H1 (cell line): ENCODE data around the gene KCNMA1. TPM values are rescaled to one million over a fixed set of nuclear protein-coding genes. Genes with fewer than 3 reads are reported as not detected.

Experiments used
- CTCF ChIA-PET: fragments of 300-600 bp; sonication (Branson Sonifier 250); formaldehyde crosslinking; loops from one replicate; lab custom pipeline; 2021; ENCODE audit not compliant: partially characterized antibody; lab: Charles Lee
- POLR2A ChIA-PET: fragments of 300-600 bp; sonication (Branson Sonifier 250); formaldehyde crosslinking; loops from one replicate; lab custom pipeline; 2021; ENCODE audit warnings: inconsistent platforms; ENCODE audit not compliant: partially characterized antibody; lab: Charles Lee
- DNase-seq, 2 experiments: peaks; one replicate each; pipeline versions ENCODE4 v3.0.0 to v3.0.0-alpha.2; 2010 to 2022; ENCODE audit warnings: low spot score in 2 of 2, low read depth in 1 of 2, mixed read lengths in 1 of 2
- FAIRE-seq: peaks from 2 replicates; lab custom pipeline; 2011; peaks lifted over from hg19 to GRCh38; lab: Jason Lieb, UNC
- H2AFZ ChIP-seq: 2 replicates; pipeline ENCODE4 v1.8.1; 2012; ENCODE audit warnings: low read length, inconsistent platforms
- H2AK5ac ChIP-seq: 2 replicates; pipeline ENCODE4 v1.6.1; 2013; ENCODE audit warnings: low read depth, low read length
- H2BK120ac ChIP-seq: replicated peaks from 2 replicates; pipeline ENCODE3; 2013; ENCODE audit warnings: low read depth, low read length, inconsistent platforms
- H2BK12ac ChIP-seq: 2 replicates; pipeline ENCODE4 v1.6.1; 2013; ENCODE audit warnings: low read depth, low read length
- H2BK15ac ChIP-seq: 2 replicates; pipeline ENCODE4 v1.6.1; 2013; ENCODE audit warnings: low read length
- H2BK20ac ChIP-seq: 2 replicates; pipeline ENCODE4 v1.6.1; 2013; ENCODE audit warnings: low read length
- H2BK5ac ChIP-seq: 2 replicates; pipeline ENCODE4 v1.6.1; 2013; ENCODE audit warnings: low read depth, low read length
- H3K14ac ChIP-seq: 2 replicates; pipeline ENCODE4 v1.6.1; 2013; ENCODE audit warnings: inconsistent platforms; ENCODE audit not compliant: insufficient read length
- H3K18ac ChIP-seq: 2 replicates; pipeline ENCODE4 v1.6.1; 2013; ENCODE audit warnings: low read length; ENCODE audit errors: extremely low read depth
- H3K23ac ChIP-seq: 2 replicates; pipeline ENCODE4 v1.6.1; 2013; ENCODE audit warnings: inconsistent platforms; ENCODE audit not compliant: insufficient read length
- H3K23me2 ChIP-seq: 2 replicates; pipeline ENCODE4 v1.6.1; 2013; ENCODE audit warnings: low read depth, low read length
- H3K27ac ChIP-seq: 2 replicates; pipeline ENCODE4 v1.6.1; 2011; ENCODE audit warnings: low read depth, low read length, inconsistent platforms
- H3K27me3 ChIP-seq, 4 experiments: replicated peaks in 1 of 4; 1 replicate in 1 of 4; 2 replicates in 3 of 4; pipeline versions ENCODE4 v1.6.1 to v1.8.1; 2011 to 2013; ENCODE audit warnings: low read length in 3 of 4, mild to moderate bottlenecking in 3 of 4, inconsistent platforms in 2 of 4, mixed read lengths in 2 of 4, moderate library complexity in 1 of 4; ENCODE audit not compliant: control insufficient read depth in 3 of 4, insufficient read depth in 3 of 4; ENCODE audit errors: extremely low read depth in 1 of 4
- H3K36me3 ChIP-seq, 4 experiments: 2 replicates each; pipeline versions ENCODE4 v1.6.1 to v1.8.1; 2011 to 2013; ENCODE audit warnings: mild to moderate bottlenecking in 4 of 4, low read length in 3 of 4, moderate library complexity in 2 of 4, control low read depth in 1 of 4, inconsistent platforms in 1 of 4; ENCODE audit not compliant: insufficient read depth in 4 of 4, control insufficient read depth in 2 of 4
- H3K4ac ChIP-seq: replicated peaks from 2 replicates; pipeline ENCODE3; 2013; ENCODE audit warnings: low read length, low read depth, mixed read lengths, inconsistent platforms; ENCODE audit not compliant: insufficient read length
- H3K4me1 ChIP-seq, 4 experiments: replicated peaks in 1 of 4; 1 replicate in 1 of 4; 2 replicates in 3 of 4; pipeline versions ENCODE4 v1.6.1 to v1.8.1; 2011 to 2013; ENCODE audit warnings: low read length in 3 of 4, inconsistent platforms in 2 of 4, mixed read lengths in 1 of 4; ENCODE audit not compliant: insufficient read depth in 4 of 4, control insufficient read depth in 3 of 4
- H3K4me2 ChIP-seq, 2 experiments: 2 replicates each; pipeline versions ENCODE4 v1.6.1 to v1.8.1; 2011 to 2013; ENCODE audit warnings: low read depth in 2 of 2, low read length in 2 of 2, control low read depth in 1 of 2, inconsistent platforms in 1 of 2, mild to moderate bottlenecking in 1 of 2; ENCODE audit not compliant: insufficient read depth in 1 of 2
- H3K4me3 ChIP-seq, 4 experiments: fragments of 200-600, 300-600 bp in 1 of 4; sonication (generic), shearing (Covaris generic), sonication (Bioruptor Twin) in 1 of 4; 2 replicates each; pipeline versions ENCODE4 v1.5.1 to v1.8.1; 2011 to 2016; ENCODE audit warnings: low read length in 4 of 4, low read depth in 3 of 4, control low read depth in 2 of 4, inconsistent platforms in 2 of 4, mild to moderate bottlenecking in 2 of 4, mixed read lengths in 1 of 4, moderate library complexity in 1 of 4; ENCODE audit not compliant: insufficient read depth in 2 of 4; ENCODE audit errors: extremely low read depth in 1 of 4
- H3K56ac ChIP-seq: replicated peaks from 2 replicates; pipeline ENCODE3; 2013; ENCODE audit warnings: low read depth, mild to moderate bottlenecking, mixed read lengths, low read length, inconsistent platforms; ENCODE audit not compliant: insufficient read length
- H3K79me1 ChIP-seq: 2 replicates; pipeline ENCODE4 v1.6.1; 2013; ENCODE audit warnings: low read depth, low read length, control low read depth
- H3K79me2 ChIP-seq, 2 experiments: 2 replicates each; pipeline versions ENCODE4 v1.6.1 to v1.8.1; 2012 to 2013; ENCODE audit warnings: low read length in 2 of 2, mild to moderate bottlenecking in 2 of 2, inconsistent platforms in 1 of 2; ENCODE audit not compliant: insufficient read depth in 2 of 2, control insufficient read depth in 1 of 2
- H3K9ac ChIP-seq, 4 experiments: replicated peaks in 1 of 4; 1 replicate in 1 of 4; 2 replicates in 3 of 4; pipeline versions ENCODE4 v1.6.1 to v1.8.1; 2011 to 2013; ENCODE audit warnings: low read depth in 3 of 4, low read length in 3 of 4, control low read depth in 2 of 4, mild to moderate bottlenecking in 2 of 4, moderate library complexity in 2 of 4, inconsistent platforms in 1 of 4; ENCODE audit errors: extremely low read depth in 1 of 4
- H3K9me3 ChIP-seq, 2 experiments: 2 replicates each; pipeline versions ENCODE4 v1.6.1 to v1.8.1; 2012 to 2013; ENCODE audit warnings: mild to moderate bottlenecking in 2 of 2, moderate library complexity in 2 of 2, control low read depth in 1 of 2, inconsistent platforms in 1 of 2, low read depth in 1 of 2, low read length in 1 of 2, mixed read lengths in 1 of 2; ENCODE audit not compliant: insufficient read depth in 2 of 2
- H4K20me1 ChIP-seq, 2 experiments: replicated peaks in 1 of 2; 2 replicates each; pipeline versions ENCODE3 to v1.8.1; 2011 to 2013; ENCODE audit warnings: inconsistent platforms in 2 of 2, low read length in 2 of 2, mild to moderate bottlenecking in 1 of 2; ENCODE audit not compliant: insufficient read depth in 2 of 2, control insufficient read depth in 1 of 2
- H4K5ac ChIP-seq: 2 replicates; pipeline ENCODE4 v1.6.1; 2013; ENCODE audit warnings: low read length, low read depth, mixed read lengths, inconsistent platforms; ENCODE audit not compliant: insufficient read length
- H4K8ac ChIP-seq: 2 replicates; pipeline ENCODE4 v1.8.0; 2013; ENCODE audit warnings: mild to moderate bottlenecking, moderate library complexity, low read length, inconsistent platforms; ENCODE audit not compliant: insufficient read depth; ENCODE audit errors: extremely low read depth
- H4K91ac ChIP-seq: replicated peaks from 2 replicates; pipeline ENCODE3; 2013; ENCODE audit warnings: low read length, mixed read lengths, inconsistent platforms; ENCODE audit not compliant: insufficient read length
- CBX5 ChIP-seq: fragments of 300-800, 300-1000 bp; sonication (generic); IDR thresholded peaks from 2 replicates; pipeline ENCODE4 v1.7.1; 2016; ENCODE audit warnings: antibody characterized with exemption, low read length, low read depth
- CREB1 ChIP-seq: IDR thresholded peaks from 2 replicates; pipeline ENCODE4 v1.6.1; 2012; ENCODE audit warnings: inconsistent platforms
- GABPA ChIP-seq: IDR thresholded peaks from 2 replicates; pipeline ENCODE4 v1.6.1; 2011; ENCODE audit warnings: mild to moderate bottlenecking, low read length, moderate library complexity, borderline replicate concordance; ENCODE audit not compliant: insufficient read depth
- MAFK ChIP-seq: IDR thresholded peaks from 2 replicates; pipeline ENCODE4 v1.6.1; 2012; ENCODE audit warnings: low read depth, mild to moderate bottlenecking, improper control_type of control experiment, low read length
- WGBS, 2 experiments: shearing (Covaris generic) in 1 of 2; methylation state at CpG; one replicate each; pipeline versions ENCODE4 v1.1.6 to v1.1.7; 2013 to 2015; ENCODE audit warnings: low lambda C conversion rate in 2 of 2, mixed read lengths in 2 of 2, inconsistent platforms in 1 of 2, low coverage in 1 of 2, missing lambda C conversion rate in 1 of 2; ENCODE audit not compliant: insufficient replicate concordance in 2 of 2, insufficient coverage in 1 of 2, insufficient read length in 1 of 2; ENCODE audit errors: extremely low coverage in 1 of 2, missing lambda C conversion rate in 1 of 2; 5-methylcytosine and 5-hydroxymethylcytosine counted together
- polyA plus RNA-seq, 7 experiments: library from polyadenylated mRNA; depleted of rRNA in 3 of 7; stranded (reverse) in 5 of 7; unstranded in 2 of 7; fragments of >200 nt in 5 of 7; fragments of 200-250 nt in 2 of 7; gene quantifications; 1 replicate in 5 of 7; 2 replicates in 1 of 7; 4 replicates in 1 of 7; pipeline versions ENCODE4 v1.2.1 to v1.2.3, GENCODE V29; 2011 to 2013; ENCODE audit warnings: missing spikeins in 2 of 7, mixed read lengths in 2 of 7
- total RNA-seq: library from RNA; stranded (reverse); fragmentation: NEBNext Ultra II Directional; extraction: Animal tissue kit (Norgen Biotek cat#: 25700); gene quantifications from 2 replicates; pipeline ENCODE4 v1.2.1, GENCODE V29; 2021
- TF ChIP-seq, protein P1 (sequence below): IDR thresholded peaks from 2 replicates; pipeline ENCODE4 v1.6.1; 2011; ENCODE audit warnings: low read depth, mild to moderate bottlenecking, low read length; ENCODE audit not compliant: insufficient read depth

KCNMA1 gene
- total and polyA plus RNA-seq, 2 of the 8 experiments (the other 6 are each of a cell fraction or from before 2014, with no cell fraction given), result 10.2 to 11.1 TPM

DNA sequence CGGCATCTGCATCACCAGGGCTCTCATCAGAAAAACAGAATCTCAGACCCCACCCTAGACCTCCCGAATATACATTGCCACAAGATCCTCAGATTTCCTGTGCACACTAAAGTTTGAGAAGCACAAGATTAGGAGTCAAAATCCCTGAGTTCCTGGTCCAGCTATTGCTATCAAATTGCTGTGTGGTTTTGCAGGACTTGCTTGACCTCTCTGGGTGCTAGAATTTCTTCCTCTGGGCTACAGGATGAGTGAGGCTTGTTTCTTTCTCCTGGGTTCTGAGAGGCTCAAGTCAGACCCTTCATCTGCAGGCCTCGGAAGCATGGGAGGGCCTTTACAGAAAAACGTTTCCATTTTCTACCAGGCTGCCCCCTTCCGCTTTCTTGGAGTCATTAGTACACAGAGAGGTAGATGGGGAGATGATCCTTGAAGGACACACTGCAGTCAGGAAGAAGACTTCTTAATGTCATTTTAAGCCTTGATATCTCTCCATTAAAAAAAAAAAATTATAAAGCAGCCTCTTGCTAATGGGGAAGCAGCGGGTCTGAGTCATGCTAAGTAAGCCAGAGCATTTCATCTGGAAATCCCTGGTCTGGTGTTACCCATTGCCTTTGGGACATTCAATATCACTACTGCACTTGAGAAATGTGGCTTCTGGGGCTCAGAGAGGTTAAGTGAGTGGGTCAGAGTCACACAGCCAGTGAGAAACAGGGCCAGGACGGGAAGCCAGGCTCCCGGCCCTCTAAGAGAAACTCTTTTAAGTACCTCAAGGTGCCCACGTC lies 173.5 kb downstream of the KCNMA1 start:
- H3K36me3 ChIP-seq, result no peaks in the 10 kb centered on the region
- H3K79me2 ChIP-seq, result no peaks in the 10 kb centered on the region
- no peaks in the 10 kb centered on the region for H3K9me3 ChIP-seq
- H3K4me2 ChIP-seq, result no peak overlapping the region
- H2BK15ac ChIP-seq, result no peak overlapping the region
- H2BK120ac ChIP-seq, result no peak overlapping the region
- H2AFZ ChIP-seq, result no peak overlapping the region
- H3K27ac ChIP-seq, result no peak overlapping the region
- POLR2A ChIA-PET, result no interaction called here
- H3K18ac ChIP-seq, result no peak overlapping the region
- H2BK5ac ChIP-seq, result no peak overlapping the region
- H4K5ac ChIP-seq, result no peak overlapping the region
- peaks cover 4% of the 10 kb centered on the region; the same call in 1 of the 2 replicates for H3K79me1 ChIP-seq
- H3K4me3 ChIP-seq, result no peak overlapping the region
- H4K8ac ChIP-seq, result no peak overlapping the region
- peaks cover 3% of the 10 kb centered on the region; the same call in 1 of the 2 replicates for H3K23me2 ChIP-seq
- WGBS, 2 experiments, result 82% methylated on average over 9 of the region's 9 CpGs; no CpG with 5 or more reads in 1 of the 2 experiments
- H3K4ac ChIP-seq, result no peak overlapping the region
- H3K14ac ChIP-seq, result no peak overlapping the region
- no peak for TF ChIP-seq CBX5
- TF ChIP-seq, protein P1, sequence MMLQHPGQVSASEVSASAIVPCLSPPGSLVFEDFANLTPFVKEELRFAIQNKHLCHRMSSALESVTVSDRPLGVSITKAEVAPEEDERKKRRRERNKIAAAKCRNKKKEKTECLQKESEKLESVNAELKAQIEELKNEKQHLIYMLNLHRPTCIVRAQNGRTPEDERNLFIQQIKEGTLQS, result no peak
- TF ChIP-seq MAFK, result no peak
- TF ChIP-seq GABPA, result no peak
- no peak for TF ChIP-seq CREB1
- TF ChIP-seq, all 59 proteins: peak for 0
- DNase-seq, result no peak
- Histone ChIP-seq H4K20me1 (no peaks in the 10 kb centered on the region), H3K4me1 (peaks cover 0 to 8% (median 0%) of the 10 kb centered on the region in 4 experiments; a peak in 5 of 7 replicates), H3K23ac (no peak overlapping the region), H2BK12ac (no peak overlapping the region), H2AK5ac (no peak overlapping the region), H4K91ac (no peak overlapping the region), H3K27me3 (no peaks in the 10 kb centered on the region), H3K56ac (no peak overlapping the region), H2BK20ac (no peak overlapping the region), H3K9ac (no peak overlapping the region)
- CTCF ChIA-PET, result interaction anchor here (1.0 to 2.1 kb wide), 3 partner anchors 11 to 247 kb away, joined by 3 to 6 read pairs (median 5); no protein-coding TSS in a partner anchor
- FAIRE-seq, result no peak
